ENCODE measurements around the gene PIMREG. TPM values are rescaled to one million over a fixed set of nuclear protein-coding genes. Genes with fewer than 3 reads are reported as not detected.

PIMREG gene
- total RNA-seq, 1 donor from 2014 or later, result 45.1 TPM

- peaks cover 13% of the 10 kb centered on the region for H3K4me1 Mint-ChIP-seq (ENCODE audit: unreplicated experiment)
- peaks cover 34% of the 10 kb centered on the region for H3K27me3 Mint-ChIP-seq
- no peak overlapping the region for H3K4me3 Mint-ChIP-seq
- H3K9me3 Mint-ChIP-seq, result no peaks in the 10 kb centered on the region
- H3K27ac Mint-ChIP-seq, result no peak overlapping the region
- no peaks in the 10 kb centered on the region for H3K36me3 Mint-ChIP-seq
- peak; percentile 63 for DNase-seq (ENCODE audit: extremely low spot score, unreplicated experiment)
- no peak for TF ChIP-seq CTCF (conservative IDR thresholded peaks at IDR 0.05)
Observed at GRCh38 chr17:6496640-6497441, 52.6 kb downstream of the PIMREG start.

GRCh38 chr17:6497496-6498221 is 53.4 kb downstream of the PIMREG start:
- Mint-ChIP-seq H3K9me3 (no peaks in the 10 kb centered on the region), H3K27me3 (peaks cover 34% of the 10 kb centered on the region), H3K27ac (no peak overlapping the region), H3K4me1 (ENCODE audit: unreplicated experiment) (peaks cover 13% of the 10 kb centered on the region), H3K4me3 (no peak overlapping the region), H3K36me3 (no peaks in the 10 kb centered on the region)
- no peak for TF ChIP-seq CTCF (conservative IDR thresholded peaks at IDR 0.05)
- DNase-seq (ENCODE audit: extremely low spot score, unreplicated experiment), result peak; percentile 61

- Mint-ChIP-seq H3K4me1 (ENCODE audit: unreplicated experiment) (peaks cover 13% of the 10 kb centered on the region), H3K9me3 (no peaks in the 10 kb centered on the region), H3K27me3 (peaks cover 34% of the 10 kb centered on the region), H3K36me3 (no peaks in the 10 kb centered on the region), H3K27ac (no peak overlapping the region), H3K4me3 (no peak overlapping the region)
- TF ChIP-seq CTCF (conservative IDR thresholded peaks at IDR 0.05), result no peak
- peak; percentile 47 for DNase-seq (ENCODE audit: extremely low spot score, unreplicated experiment)
Observed at GRCh38 chr17:6498356-6498755, 54.1 kb downstream of the PIMREG start.

GRCh38 chr17:6498901-6499540 is 54.8 kb downstream of the PIMREG start:
- Mint-ChIP-seq H3K4me3 (no peak overlapping the region), H3K36me3 (no peaks in the 10 kb centered on the region), H3K9me3 (no peaks in the 10 kb centered on the region), H3K27me3 (peaks cover 34% of the 10 kb centered on the region), H3K4me1 (ENCODE audit: unreplicated experiment) (peaks cover 13% of the 10 kb centered on the region), H3K27ac (no peak overlapping the region)
- peak; percentile 56 for DNase-seq (ENCODE audit: extremely low spot score, unreplicated experiment)
- no peak for TF ChIP-seq CTCF (conservative IDR thresholded peaks at IDR 0.05)

Other genes with a start within 250 kb of the PIMREG start
- not detected in 2 replicates for gene AIPL1, start 9.3 kb upstream of the PIMREG start, total RNA-seq (ENCODE audit: low replicate concordance)
- 4.3 and 7.7 TPM in 2 replicates for gene PITPNM3, start 112.1 kb downstream of the PIMREG start, total RNA-seq (ENCODE audit: low replicate concordance)
- 26.4 and 33.7 TPM in 2 replicates for gene KIAA0753, start 196.3 kb downstream of the PIMREG start, total RNA-seq (ENCODE audit: low replicate concordance)
- 83.2 and 90.6 TPM in 2 replicates for gene TXNDC17, start 196.6 kb downstream of the PIMREG start, total RNA-seq (ENCODE audit: low replicate concordance)
- 17.6 and 25.3 TPM in 2 replicates for gene MED31, start 207.2 kb downstream of the PIMREG start, total RNA-seq (ENCODE audit: low replicate concordance)
- gene C17orf100, start 207.3 kb downstream of the PIMREG start, total RNA-seq (ENCODE audit: low replicate concordance), result 3.9 and 4.3 TPM in 2 replicates